Loucy (cell line): ENCODE results near the gene DDI1.

Experiments used
- EZH2phosphoT487 ChIP-seq: fragments of 200-600 bp; IDR thresholded peaks from 2 replicates; pipeline ENCODE4 v1.6.1; 2018; ENCODE audit warnings: antibody characterized with exemption, mild to moderate bottlenecking, moderate library complexity, borderline replicate concordance
- TF ChIP-seq, protein P1 (sequence below): fragments of 200-600 bp; sonication (generic); conservative IDR thresholded peaks from 2 replicates; pipeline ENCODE4 v1.5.1; 2014; ENCODE audit warnings: mild to moderate bottlenecking, antibody characterized with exemption, low read length

- TF ChIP-seq, protein P1, sequence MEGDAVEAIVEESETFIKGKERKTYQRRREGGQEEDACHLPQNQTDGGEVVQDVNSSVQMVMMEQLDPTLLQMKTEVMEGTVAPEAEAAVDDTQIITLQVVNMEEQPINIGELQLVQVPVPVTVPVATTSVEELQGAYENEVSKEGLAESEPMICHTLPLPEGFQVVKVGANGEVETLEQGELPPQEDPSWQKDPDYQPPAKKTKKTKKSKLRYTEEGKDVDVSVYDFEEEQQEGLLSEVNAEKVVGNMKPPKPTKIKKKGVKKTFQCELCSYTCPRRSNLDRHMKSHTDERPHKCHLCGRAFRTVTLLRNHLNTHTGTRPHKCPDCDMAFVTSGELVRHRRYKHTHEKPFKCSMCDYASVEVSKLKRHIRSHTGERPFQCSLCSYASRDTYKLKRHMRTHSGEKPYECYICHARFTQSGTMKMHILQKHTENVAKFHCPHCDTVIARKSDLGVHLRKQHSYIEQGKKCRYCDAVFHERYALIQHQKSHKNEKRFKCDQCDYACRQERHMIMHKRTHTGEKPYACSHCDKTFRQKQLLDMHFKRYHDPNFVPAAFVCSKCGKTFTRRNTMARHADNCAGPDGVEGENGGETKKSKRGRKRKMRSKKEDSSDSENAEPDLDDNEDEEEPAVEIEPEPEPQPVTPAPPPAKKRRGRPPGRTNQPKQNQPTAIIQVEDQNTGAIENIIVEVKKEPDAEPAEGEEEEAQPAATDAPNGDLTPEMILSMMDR, result no peak
- no peak for TF ChIP-seq EZH2phosphoT487
These were observed 7.8 kb upstream of the DDI1 start for GRCh38 chr11:104028476-104029263.
